AG09309 (cell line): ENCODE results near the gene RIN1.
"Not testable (repeated sequence)": the region's sequence is repeated elsewhere in the genome, so short reads cannot be mapped to it uniquely, and the experiment has no call there.

ENCODE experiments used
- DNase-seq: peaks from one replicate; pipeline ENCODE4 v3.0.0-alpha.2; 2010; ENCODE audit warnings: low read depth
- H3K4me3 ChIP-seq: 2 replicates; pipeline ENCODE4 v1.5.1; 2011; ENCODE audit warnings: mild to moderate bottlenecking, low read depth, low read length, moderate library complexity; ENCODE audit not compliant: control insufficient read depth
- TF ChIP-seq, protein P1 (sequence below): IDR thresholded peaks from 2 replicates; pipeline ENCODE4 v1.5.1; 2011; ENCODE audit warnings: mild to moderate bottlenecking, low read depth, low read length, inconsistent platforms; ENCODE audit not compliant: insufficient read depth, control insufficient read depth; ENCODE audit errors: missing control alignments

Gene RIN1

DNA sequence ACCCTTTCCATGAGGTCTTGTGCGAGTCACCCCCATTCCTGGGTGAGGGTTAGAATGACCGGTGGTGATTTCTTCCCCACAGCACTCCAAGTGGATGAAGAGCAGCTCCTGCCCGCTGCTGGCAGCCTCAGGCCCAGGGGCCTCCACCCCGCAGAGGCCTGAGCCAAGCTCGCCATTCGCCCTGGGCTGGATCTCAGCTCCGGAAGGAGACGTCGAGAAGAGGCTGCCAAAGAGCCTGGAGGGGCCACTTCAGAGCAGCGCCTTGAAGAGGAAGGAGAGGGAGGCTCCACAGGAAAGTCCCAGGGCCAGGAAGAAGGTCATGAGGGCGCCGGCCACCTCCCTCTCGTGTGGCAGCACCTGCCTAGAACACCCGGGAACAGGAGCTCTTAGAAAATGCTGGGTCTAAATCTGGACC lies 27.0 kb upstream of the RIN1 start:
- TF ChIP-seq, protein P1, sequence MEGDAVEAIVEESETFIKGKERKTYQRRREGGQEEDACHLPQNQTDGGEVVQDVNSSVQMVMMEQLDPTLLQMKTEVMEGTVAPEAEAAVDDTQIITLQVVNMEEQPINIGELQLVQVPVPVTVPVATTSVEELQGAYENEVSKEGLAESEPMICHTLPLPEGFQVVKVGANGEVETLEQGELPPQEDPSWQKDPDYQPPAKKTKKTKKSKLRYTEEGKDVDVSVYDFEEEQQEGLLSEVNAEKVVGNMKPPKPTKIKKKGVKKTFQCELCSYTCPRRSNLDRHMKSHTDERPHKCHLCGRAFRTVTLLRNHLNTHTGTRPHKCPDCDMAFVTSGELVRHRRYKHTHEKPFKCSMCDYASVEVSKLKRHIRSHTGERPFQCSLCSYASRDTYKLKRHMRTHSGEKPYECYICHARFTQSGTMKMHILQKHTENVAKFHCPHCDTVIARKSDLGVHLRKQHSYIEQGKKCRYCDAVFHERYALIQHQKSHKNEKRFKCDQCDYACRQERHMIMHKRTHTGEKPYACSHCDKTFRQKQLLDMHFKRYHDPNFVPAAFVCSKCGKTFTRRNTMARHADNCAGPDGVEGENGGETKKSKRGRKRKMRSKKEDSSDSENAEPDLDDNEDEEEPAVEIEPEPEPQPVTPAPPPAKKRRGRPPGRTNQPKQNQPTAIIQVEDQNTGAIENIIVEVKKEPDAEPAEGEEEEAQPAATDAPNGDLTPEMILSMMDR: no peak
- DNase-seq: no peak
- no peak overlapping the region for H3K4me3 ChIP-seq

DNA sequence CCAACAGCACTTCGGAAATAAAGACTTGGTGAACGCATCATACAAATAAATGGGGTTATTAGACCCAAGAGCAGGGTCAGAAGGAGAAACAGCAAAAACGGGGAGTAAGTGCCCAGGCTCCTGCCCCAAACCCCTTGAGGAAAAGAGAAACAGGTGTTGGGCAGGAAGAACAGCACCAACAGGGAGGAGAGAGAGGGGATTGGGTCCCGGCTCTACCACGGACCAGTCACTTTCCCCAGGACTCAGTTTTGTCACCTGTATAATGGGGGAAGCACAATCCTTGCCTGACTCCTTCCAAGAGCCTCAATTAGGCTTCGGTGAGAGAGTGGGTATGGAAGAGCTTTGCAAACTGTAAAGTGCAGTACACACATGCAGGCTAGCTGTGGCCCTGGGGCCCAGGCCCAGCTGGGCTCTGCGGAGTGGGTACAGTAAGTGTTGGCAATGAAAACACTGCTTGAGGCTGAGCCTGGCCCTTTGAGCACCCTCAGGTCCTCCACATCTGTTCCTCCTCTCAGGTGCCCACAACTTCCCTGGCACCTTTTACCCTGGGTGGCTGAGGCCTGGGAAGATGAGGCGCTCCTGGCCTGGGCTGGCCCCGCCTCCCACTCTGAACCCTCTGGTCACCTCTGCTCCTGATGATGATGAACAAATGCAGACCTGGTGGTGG lies 26.4 kb upstream of the RIN1 start:
- TF ChIP-seq, protein P1: no peak
- no peak overlapping the region for H3K4me3 ChIP-seq
- no peak for DNase-seq

DNA sequence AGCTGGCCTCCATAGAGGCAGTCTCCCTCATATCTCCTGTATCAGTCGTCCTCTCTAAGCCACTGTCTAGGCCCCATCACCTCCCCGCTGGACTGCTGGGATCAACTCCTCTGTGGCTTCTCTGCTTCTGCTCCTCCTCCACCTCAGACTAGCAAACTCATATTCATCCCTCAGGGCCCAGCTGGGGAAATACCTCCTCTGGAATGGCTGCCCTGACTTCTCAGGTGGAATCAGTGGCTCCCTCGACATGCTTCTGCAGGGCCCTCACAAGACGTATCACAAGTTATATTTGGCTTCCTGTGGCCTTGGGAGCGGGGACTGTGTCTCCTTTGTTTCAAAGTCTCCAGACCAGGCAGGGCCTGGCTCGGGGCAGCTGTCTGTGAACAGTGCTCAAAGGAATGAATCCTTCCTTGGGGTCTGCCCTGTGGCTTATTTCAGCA lies 25.3 kb upstream of the RIN1 start:
- no peak overlapping the region for H3K4me3 ChIP-seq
- TF ChIP-seq, protein P1: no peak
- no peak for DNase-seq

DNA sequence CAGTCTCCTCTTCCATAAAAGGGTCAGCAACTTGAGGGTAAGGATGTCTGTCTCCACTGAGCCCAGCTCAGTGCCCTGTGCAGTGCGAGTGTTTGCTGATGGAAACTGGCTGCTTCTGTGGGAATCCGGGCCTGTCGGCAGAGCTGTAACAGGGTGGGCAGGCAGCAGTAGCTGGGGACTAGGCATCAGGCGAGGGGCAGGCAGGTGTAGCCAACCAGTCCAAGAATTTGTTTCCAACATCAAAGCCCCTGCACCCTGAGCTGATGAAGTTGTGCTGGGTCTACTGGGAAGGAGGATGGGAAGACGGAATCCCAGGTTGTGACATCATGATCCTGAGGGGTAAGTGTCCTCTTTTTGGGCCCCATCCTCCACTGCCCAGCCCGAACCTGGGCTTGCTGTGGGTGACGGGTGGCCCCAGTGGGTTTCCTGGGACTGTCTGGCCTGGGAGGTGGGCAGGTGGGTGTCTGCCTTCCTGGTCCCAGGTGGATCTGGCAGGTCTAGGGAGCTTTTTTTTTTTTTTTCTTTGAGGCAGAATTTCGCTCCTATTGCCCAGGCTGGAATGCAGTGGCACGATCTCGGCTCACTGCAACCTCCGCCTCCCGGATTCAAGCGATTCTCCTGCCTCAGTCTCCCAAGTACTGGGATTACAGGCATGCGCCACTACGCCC lies 24.3 kb upstream of the RIN1 start:
- TF ChIP-seq, protein P1: no peak
- H3K4me3 ChIP-seq: no peak overlapping the region
- DNase-seq: no peak

- no peak overlapping the region for H3K4me3 ChIP-seq
- DNase-seq: no peak
- TF ChIP-seq, protein P1: no peak
Observed at GRCh38 chr11:66359662-66360087, 23.4 kb upstream of the RIN1 start.

- DNase-seq, H3K4me3 ChIP-seq: not testable (repeated sequence)
Observed at GRCh38 chr11:66350560-66351235, 14.5 kb upstream of the RIN1 start.

DNA sequence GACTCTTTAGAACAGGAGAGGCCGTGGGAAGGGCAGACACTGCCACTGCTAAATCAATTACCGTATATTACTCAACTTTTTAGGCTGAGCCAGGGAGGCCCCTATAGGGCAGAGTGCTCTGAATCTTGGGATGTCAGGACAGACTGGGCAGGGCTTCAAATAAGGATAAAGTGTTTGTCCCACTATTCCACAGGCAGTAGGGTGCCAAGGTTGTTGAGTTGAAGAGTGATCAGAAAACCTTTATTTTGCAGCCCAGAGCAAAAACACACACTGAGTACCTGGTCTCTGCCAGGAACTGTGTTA lies 12.8 kb upstream of the RIN1 start:
- DNase-seq: no peak
- H3K4me3 ChIP-seq: no peak overlapping the region
- TF ChIP-seq, protein P1: no peak
